Measurements from ENCODE around the gene IFI16.

DNA sequence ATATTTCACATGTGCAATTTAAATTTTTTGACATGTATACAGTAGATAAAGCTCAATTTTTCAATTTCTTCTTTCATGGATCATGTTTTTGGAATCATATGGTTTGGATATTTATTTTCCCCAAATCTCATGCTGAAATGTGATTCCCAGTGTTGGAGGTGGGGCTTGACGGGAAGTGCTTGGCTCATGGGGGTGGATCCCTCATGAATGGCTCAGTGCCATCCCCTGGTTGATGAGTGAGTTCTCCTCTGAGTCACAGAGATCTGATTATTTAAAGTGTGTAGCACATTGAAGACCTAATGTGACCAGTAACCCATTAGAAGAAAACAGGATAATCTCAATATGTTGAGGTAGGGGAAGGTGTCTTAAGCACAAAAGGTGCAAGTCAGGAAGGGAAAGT, 9.1 kb upstream of the IFI16 start:
- no peak for TF ChIP-seq FOXM1 (IDR thresholded peaks at IDR 0.05; ENCODE audit: borderline replicate concordance)
- no peak for TF ChIP-seq ELF4 (IDR thresholded peaks at IDR 0.05)
- TF ChIP-seq FOXK2 (IDR thresholded peaks at IDR 0.05) = no peak
- no peak for TF ChIP-seq CTBP1 (IDR thresholded peaks at IDR 0.05; ENCODE audit: borderline replicate concordance)
- no peak for TF ChIP-seq NFRKB (IDR thresholded peaks at IDR 0.05)
- TF ChIP-seq HDGF (IDR thresholded peaks at IDR 0.05; ENCODE audit: borderline replicate concordance) = no peak
- no peak for TF ChIP-seq TARDBP (IDR thresholded peaks at IDR 0.05)
- TF ChIP-seq ARNT (IDR thresholded peaks at IDR 0.05) = no peak
- TF ChIP-seq, protein P1, sequence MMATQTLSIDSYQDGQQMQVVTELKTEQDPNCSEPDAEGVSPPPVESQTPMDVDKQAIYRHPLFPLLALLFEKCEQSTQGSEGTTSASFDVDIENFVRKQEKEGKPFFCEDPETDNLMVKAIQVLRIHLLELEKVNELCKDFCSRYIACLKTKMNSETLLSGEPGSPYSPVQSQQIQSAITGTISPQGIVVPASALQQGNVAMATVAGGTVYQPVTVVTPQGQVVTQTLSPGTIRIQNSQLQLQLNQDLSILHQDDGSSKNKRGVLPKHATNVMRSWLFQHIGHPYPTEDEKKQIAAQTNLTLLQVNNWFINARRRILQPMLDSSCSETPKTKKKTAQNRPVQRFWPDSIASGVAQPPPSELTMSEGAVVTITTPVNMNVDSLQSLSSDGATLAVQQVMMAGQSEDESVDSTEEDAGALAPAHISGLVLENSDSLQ (IDR thresholded peaks at IDR 0.05) = no peak

Data from HEK293T (cell line).